Neural cell (in vitro differentiated cells): ENCODE measurements around the gene OPRL1.

Source experiments
- EP300 ChIP-seq: fragments of 450-650 bp; conservative IDR thresholded peaks from 2 replicates; pipeline ENCODE4 v1.6.1; 2014; ENCODE audit warnings: antibody characterized with exemption, mild to moderate bottlenecking, moderate library complexity; ENCODE audit not compliant: poor library complexity, severe bottlenecking
- EZH2 ChIP-seq: fragments of 200-600, 300-800 bp; shearing (Covaris generic), sonication (generic); IDR thresholded peaks from 2 replicates; pipeline ENCODE4 v1.6.1; 2014; ENCODE audit warnings: antibody characterized with exemption, low read length, borderline replicate concordance, mild to moderate bottlenecking; ENCODE audit not compliant: insufficient read depth, poor library complexity, severe bottlenecking
- MXI1 ChIP-seq: fragments of 450-650 bp; conservative IDR thresholded peaks from 2 replicates; pipeline ENCODE4 v1.6.1; 2014; ENCODE audit warnings: antibody characterized with exemption, mild to moderate bottlenecking; ENCODE audit not compliant: poor library complexity, severe bottlenecking
- POLR2AphosphoS5 ChIP-seq: IDR thresholded peaks from 2 replicates; pipeline ENCODE4 v1.6.1; 2012
- RAD21 ChIP-seq: fragments of 450-650 bp; conservative IDR thresholded peaks from 2 replicates; pipeline ENCODE4 v1.6.1; 2014; ENCODE audit warnings: antibody characterized with exemption, mild to moderate bottlenecking, moderate library complexity
- TF ChIP-seq, protein P1 (sequence below): fragments of 450-650 bp; IDR thresholded peaks from 2 replicates; pipeline ENCODE4 v1.5.1; 2014; ENCODE audit warnings: antibody characterized with exemption, mild to moderate bottlenecking, moderate library complexity; ENCODE audit not compliant: poor library complexity, severe bottlenecking

DNA sequence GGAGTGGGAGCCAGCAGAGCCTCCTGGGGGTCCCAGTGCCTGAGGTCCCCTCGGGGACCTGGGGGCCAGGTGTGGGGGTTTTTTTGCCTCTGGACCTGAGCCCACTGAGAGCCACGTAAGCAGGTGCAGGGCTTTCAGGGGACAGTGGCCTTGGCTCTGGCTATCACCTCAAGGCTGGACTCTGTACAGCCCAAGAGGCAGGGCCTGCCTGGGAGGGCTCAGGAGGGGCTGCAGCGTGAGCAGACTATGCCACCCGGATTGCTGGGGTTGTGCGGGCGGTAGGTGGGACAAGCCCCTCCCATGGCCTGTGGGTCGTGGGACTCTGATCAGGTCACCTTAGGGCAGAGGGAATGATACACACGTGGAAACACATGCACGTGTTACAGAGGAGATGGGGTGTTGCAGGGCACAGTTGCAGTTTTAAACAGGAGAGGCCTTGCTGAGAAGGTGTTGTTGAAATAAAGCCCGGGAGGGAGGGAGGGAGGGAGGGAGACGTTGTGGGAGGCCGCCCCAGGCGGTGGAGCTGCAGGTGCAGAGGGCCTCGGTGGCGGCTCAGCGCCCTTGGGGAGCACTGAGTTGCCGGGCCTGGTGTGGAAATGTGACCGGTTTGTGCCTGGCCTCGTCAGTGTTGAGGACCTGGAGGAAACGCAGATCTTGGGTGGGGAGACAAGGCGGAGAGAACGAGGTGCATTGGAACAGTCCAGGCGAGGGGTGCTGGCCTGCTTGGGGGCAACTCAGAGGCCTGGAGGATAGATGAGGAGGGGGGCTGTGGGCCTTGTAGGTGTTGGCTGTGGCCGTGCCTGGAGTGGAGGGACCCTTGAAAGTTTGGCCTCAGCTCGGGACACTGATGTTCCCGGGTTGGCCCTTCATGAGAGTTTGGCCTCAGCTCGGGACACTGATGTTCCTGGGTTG is 14.6 kb upstream of the OPRL1 start:
- TF ChIP-seq, protein P1, sequence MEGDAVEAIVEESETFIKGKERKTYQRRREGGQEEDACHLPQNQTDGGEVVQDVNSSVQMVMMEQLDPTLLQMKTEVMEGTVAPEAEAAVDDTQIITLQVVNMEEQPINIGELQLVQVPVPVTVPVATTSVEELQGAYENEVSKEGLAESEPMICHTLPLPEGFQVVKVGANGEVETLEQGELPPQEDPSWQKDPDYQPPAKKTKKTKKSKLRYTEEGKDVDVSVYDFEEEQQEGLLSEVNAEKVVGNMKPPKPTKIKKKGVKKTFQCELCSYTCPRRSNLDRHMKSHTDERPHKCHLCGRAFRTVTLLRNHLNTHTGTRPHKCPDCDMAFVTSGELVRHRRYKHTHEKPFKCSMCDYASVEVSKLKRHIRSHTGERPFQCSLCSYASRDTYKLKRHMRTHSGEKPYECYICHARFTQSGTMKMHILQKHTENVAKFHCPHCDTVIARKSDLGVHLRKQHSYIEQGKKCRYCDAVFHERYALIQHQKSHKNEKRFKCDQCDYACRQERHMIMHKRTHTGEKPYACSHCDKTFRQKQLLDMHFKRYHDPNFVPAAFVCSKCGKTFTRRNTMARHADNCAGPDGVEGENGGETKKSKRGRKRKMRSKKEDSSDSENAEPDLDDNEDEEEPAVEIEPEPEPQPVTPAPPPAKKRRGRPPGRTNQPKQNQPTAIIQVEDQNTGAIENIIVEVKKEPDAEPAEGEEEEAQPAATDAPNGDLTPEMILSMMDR: no peak
- TF ChIP-seq EZH2 (no peak), RAD21 (no peak), EP300 (no peak), MXI1 (no peak), POLR2AphosphoS5 (no peak)
